ENCODE results near the gene LPIN3.

DNA sequence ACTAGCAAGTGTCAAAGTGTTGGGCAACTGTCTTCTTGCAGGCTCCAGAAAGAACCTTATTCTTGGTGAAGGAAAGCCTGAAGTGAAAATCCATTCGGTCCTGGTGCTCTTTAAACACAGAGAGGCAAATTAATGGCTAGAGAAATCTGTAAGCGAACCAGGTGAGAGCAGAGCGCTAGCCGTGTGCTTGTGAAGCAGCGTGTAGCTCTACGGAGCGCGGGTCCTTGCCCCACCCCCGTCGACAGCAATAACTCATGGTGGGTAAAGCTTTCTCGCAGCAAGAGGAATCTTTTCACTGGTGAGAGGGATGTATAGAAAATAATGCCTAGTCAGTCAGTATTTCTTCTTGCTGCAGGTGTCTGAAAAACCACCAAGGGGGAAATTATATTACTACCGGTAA, 63.0 kb downstream of the LPIN3 start:
- TF ChIP-seq, protein P1, sequence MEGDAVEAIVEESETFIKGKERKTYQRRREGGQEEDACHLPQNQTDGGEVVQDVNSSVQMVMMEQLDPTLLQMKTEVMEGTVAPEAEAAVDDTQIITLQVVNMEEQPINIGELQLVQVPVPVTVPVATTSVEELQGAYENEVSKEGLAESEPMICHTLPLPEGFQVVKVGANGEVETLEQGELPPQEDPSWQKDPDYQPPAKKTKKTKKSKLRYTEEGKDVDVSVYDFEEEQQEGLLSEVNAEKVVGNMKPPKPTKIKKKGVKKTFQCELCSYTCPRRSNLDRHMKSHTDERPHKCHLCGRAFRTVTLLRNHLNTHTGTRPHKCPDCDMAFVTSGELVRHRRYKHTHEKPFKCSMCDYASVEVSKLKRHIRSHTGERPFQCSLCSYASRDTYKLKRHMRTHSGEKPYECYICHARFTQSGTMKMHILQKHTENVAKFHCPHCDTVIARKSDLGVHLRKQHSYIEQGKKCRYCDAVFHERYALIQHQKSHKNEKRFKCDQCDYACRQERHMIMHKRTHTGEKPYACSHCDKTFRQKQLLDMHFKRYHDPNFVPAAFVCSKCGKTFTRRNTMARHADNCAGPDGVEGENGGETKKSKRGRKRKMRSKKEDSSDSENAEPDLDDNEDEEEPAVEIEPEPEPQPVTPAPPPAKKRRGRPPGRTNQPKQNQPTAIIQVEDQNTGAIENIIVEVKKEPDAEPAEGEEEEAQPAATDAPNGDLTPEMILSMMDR (conservative IDR thresholded peaks at IDR 0.05; ENCODE audit: low read depth, low read length), result no peak
- TF ChIP-seq EZH2 (IDR thresholded peaks at IDR 0.05; ENCODE audit: low read length, unreplicated experiment) (no peak), EZH2phosphoT487 (IDR thresholded peaks at IDR 0.05; ENCODE audit: borderline replicate concordance, low read length) (no peak)

Measured in PC-3 (cell line).